Measurements from ENCODE around the gene SIGMAR1.

SIGMAR1 gene

DNA sequence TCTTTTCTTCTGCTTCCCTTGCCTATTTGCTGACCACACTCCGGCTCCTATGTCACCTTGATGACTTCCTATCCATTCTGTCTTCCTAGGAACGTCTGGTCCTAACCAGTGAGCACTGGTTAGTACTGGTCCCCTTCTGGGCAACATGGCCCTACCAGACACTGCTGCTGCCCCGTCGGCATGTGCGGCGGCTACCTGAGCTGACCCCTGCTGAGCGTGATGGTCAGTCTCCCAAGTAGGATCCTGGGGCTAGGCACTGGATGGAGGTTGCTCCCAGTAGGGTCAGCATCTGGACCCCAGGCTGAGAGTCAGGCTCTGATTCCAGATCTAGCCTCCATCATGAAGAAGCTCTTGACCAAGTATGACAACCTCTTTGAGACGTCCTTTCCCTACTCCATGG is 11.1 kb upstream of the SIGMAR1 start:
- Mint-ChIP-seq H3K9me3 (no peaks in the 10 kb centered on the region), H3K27me3 (ENCODE audit: low read depth) (no peaks in the 10 kb centered on the region), H3K27ac (peak overlapping the region; percentile 55 to 97 (median 95)), H3K4me3 (peak overlapping the region; percentile 90 to 96 (median 91)), H3K36me3 (ENCODE audit: low read depth) (peaks cover 33% of the 10 kb centered on the region), H3K4me1 (peaks cover 61% of the 10 kb centered on the region)
- TF ChIP-seq, protein P1, sequence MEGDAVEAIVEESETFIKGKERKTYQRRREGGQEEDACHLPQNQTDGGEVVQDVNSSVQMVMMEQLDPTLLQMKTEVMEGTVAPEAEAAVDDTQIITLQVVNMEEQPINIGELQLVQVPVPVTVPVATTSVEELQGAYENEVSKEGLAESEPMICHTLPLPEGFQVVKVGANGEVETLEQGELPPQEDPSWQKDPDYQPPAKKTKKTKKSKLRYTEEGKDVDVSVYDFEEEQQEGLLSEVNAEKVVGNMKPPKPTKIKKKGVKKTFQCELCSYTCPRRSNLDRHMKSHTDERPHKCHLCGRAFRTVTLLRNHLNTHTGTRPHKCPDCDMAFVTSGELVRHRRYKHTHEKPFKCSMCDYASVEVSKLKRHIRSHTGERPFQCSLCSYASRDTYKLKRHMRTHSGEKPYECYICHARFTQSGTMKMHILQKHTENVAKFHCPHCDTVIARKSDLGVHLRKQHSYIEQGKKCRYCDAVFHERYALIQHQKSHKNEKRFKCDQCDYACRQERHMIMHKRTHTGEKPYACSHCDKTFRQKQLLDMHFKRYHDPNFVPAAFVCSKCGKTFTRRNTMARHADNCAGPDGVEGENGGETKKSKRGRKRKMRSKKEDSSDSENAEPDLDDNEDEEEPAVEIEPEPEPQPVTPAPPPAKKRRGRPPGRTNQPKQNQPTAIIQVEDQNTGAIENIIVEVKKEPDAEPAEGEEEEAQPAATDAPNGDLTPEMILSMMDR (IDR thresholded peaks at IDR 0.05; ENCODE audit: unreplicated experiment in 3 of 3), result no peak

DNA sequence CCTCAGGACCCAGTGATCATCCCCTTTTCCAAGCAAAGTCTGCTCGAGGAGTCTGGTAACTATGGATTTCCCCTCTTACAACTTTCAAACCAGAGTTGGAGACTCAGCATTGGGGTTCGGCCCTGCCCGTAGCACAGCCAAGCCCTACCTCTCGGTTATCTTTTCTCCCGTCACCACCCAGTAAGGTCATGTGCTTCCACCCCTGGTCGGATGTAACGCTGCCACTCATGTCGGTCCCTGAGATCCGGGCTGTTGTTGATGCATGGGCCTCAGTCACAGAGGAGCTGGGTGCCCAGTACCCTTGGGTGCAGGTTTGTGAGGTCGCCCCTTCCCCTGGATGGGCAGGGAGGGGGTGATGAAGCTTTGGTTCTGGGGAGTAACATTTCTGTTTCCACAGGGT is 10.1 kb upstream of the SIGMAR1 start:
- peak overlapping the region; percentile 95 to 97 (median 97) for H3K27ac Mint-ChIP-seq

DNA sequence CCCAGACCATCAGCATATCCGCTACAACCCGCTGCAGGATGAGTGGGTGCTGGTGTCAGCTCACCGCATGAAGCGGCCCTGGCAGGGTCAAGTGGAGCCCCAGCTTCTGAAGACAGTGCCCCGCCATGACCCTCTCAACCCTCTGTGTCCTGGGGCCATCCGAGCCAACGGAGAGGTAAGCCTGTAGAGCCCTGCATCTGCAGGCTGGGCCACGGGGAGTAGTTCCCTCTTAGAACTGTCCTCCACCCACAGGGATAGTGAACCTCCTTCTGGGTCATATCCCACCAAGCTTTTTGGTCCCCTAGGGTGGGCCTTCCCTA is 9.5 kb upstream of the SIGMAR1 start:
- peak overlapping the region; percentile 95 to 97 (median 97) for H3K27ac Mint-ChIP-seq
- no peaks in the 10 kb centered on the region for H3K9me3 Mint-ChIP-seq
- H3K4me1 Mint-ChIP-seq, result peaks cover 45% of the 10 kb centered on the region
- H3K27me3 Mint-ChIP-seq (ENCODE audit: low read depth), result no peaks in the 10 kb centered on the region
- peak overlapping the region; percentile 90 to 96 (median 91) for H3K4me3 Mint-ChIP-seq
- H3K36me3 Mint-ChIP-seq (ENCODE audit: low read depth), result peaks cover 33% of the 10 kb centered on the region
- TF ChIP-seq, protein P1 (IDR thresholded peaks at IDR 0.05; ENCODE audit: unreplicated experiment in 3 of 3), result no peak

More for the DNA sequence above, 10.1 kb upstream of the SIGMAR1 start:
- Mint-ChIP-seq H3K4me3 (peak overlapping the region; percentile 90 to 96 (median 91)), H3K9me3 (no peaks in the 10 kb centered on the region), H3K36me3 (ENCODE audit: low read depth) (peaks cover 33% of the 10 kb centered on the region), H3K4me1 (peaks cover 51% of the 10 kb centered on the region), H3K27me3 (ENCODE audit: low read depth) (no peaks in the 10 kb centered on the region)
- TF ChIP-seq, protein P1 (IDR thresholded peaks at IDR 0.05; ENCODE audit: unreplicated experiment in 3 of 3), result no peak

DNA sequence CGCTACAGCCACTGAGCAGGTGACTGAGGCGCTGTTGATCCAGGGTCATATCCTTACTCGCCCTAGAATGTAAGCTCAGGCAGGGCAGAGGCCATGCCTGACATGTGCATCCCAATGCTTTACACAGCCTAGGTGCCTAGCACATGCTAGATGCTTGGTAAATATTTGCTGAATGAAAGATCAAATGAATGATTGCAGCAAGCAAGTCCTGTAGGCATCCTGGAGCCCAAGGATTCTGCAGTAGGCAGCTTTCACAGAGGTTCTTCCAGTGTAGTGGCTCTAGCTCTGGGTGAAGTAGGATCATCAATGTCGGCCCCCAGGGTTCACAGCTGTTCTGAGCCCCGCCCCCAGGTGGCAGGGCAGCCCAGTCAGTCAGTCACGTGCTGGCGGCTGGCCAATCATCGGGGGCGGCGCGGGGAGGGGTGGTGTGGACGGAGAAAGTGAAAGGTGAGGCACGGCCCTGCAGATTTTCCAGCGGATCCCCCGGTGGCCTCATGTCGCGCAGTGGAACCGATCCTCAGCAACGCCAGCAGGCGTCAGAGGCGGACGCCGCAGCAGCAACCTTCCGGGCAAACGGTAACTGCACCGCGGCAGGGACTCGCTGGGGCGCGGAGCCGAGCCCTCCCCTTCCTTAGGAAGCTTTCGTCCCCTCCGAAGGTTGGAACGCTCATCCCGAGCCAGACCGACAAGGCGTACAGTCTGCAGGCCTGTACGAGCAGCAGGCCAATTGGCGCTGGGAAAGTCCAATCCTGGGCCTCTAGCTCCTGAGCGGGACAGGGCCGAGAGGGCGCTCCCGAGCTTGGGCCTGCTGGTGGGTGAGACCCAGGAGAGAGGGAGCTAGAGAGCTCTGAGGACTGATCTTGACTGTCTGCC is 8.9 kb upstream of the SIGMAR1 start, which contains the start of gene GALT:
Gene GALT, plus strand, starts transcription at position 465 of the 873 bp plus-strand sequence. Its CDS starts 30 bp downstream, at position 495.
- Mint-ChIP-seq H3K9me3 (no peaks in the 10 kb centered on the region), H3K27me3 (ENCODE audit: low read depth) (no peaks in the 10 kb centered on the region), H3K27ac (peak within 1 kb of the TSS; percentile 95 to 97 (median 97)), H3K36me3 (ENCODE audit: low read depth) (peaks cover 30% of the 10 kb centered on the region), H3K4me1 (peaks cover 39% of the 10 kb centered on the region), H3K4me3 (peak within 1 kb of the TSS; percentile 90 to 96 (median 91))
- TF ChIP-seq, protein P1 (IDR thresholded peaks at IDR 0.05; ENCODE audit: unreplicated experiment in 3 of 3), result peak; percentile 33 to 56 (median 47)

DNA sequence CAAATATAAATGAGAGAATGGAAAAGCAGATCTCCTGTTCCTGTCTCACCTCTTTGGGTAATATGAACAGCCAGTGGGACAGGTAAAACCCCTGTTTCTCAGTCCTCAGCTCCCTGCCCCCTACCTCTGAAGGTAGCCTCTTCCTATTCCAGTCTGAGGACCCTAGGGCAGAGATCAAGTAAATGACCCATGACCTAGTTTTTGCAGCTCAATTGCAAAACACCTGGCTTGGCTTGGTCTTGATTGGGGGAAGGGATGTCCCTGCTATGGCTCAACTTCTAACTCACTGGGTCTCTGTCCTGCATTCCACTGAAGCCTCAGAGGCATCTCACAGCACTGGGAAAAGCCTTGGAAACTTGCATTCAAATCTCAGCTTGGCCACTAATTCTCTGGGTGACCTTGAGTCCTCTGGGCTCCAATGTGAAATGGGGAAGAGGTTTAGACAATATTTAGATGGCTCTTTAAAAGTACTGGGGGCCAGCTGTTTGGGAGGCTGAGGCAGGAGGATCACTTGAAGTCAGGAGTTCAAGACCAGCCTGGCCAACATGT is 7.3 kb upstream of the SIGMAR1 start:
- Mint-ChIP-seq H3K4me3 (peak overlapping the region; percentile 31 to 55 (median 54)), H3K27me3 (ENCODE audit: low read depth) (no peaks in the 10 kb centered on the region), H3K36me3 (ENCODE audit: low read depth) (peaks cover 25% of the 10 kb centered on the region), H3K4me1 (peaks cover 29% of the 10 kb centered on the region), H3K27ac (peak overlapping the region in 2 of 3 experiments; percentile 34 to 92), H3K9me3 (no peaks in the 10 kb centered on the region)
- TF ChIP-seq, protein P1 (IDR thresholded peaks at IDR 0.05; ENCODE audit: unreplicated experiment in 3 of 3), result no peak
